Loucy (cell line): ENCODE results near the gene ELSPBP1.

Experiments
- H2AFZ ChIP-seq: fragments of 200-600 bp; sonication (generic); 2 replicates; pipeline ENCODE4 v1.6.0; 2016; ENCODE audit warnings: antibody characterized with exemption, mild to moderate bottlenecking, low read length, moderate library complexity
- H3F3A ChIP-seq: fragments of 200-600 bp; 2 replicates; pipeline ENCODE4 v1.6.0; 2016; ENCODE audit warnings: antibody characterized with exemption, low read depth, mild to moderate bottlenecking
- H3K27me3 ChIP-seq: fragments of 200-600 bp; sonication (generic); 2 replicates; pipeline ENCODE4 v1.6.1; 2014; ENCODE audit warnings: low read length, mild to moderate bottlenecking; ENCODE audit not compliant: insufficient read depth, poor library complexity, severe bottlenecking
- H3K36me3 ChIP-seq: fragments of 200-600 bp; sonication (generic); 2 replicates; pipeline ENCODE4 v1.6.1; 2016; ENCODE audit warnings: low read length; ENCODE audit not compliant: insufficient read depth
- H3K4me1 ChIP-seq: fragments of 200-600 bp; sonication (generic); 2 replicates; pipeline ENCODE4 v1.5.1; 2014; ENCODE audit warnings: low read length, mild to moderate bottlenecking; ENCODE audit not compliant: insufficient read depth, poor library complexity, severe bottlenecking
- H3K4me2 ChIP-seq: fragments of 200-600 bp; sonication (generic); 2 replicates; pipeline ENCODE4 v1.6.0; 2014; ENCODE audit warnings: antibody characterized with exemption, low read length, low read depth, mild to moderate bottlenecking; ENCODE audit not compliant: poor library complexity, severe bottlenecking
- H3K4me3 ChIP-seq: fragments of 200-600 bp; sonication (generic); 2 replicates; pipeline ENCODE4 v1.5.1; 2014; ENCODE audit warnings: low read length, mild to moderate bottlenecking, mixed read lengths; ENCODE audit not compliant: poor library complexity, severe bottlenecking
- H3K79me2 ChIP-seq: fragments of 200-600 bp; sonication (generic); 2 replicates; pipeline ENCODE4 v1.6.1; 2014; ENCODE audit warnings: low read length; ENCODE audit not compliant: insufficient read depth
- H3K9ac ChIP-seq: fragments of 200-600 bp; sonication (generic); 2 replicates; pipeline ENCODE4 v1.6.0; 2014; ENCODE audit warnings: mild to moderate bottlenecking, low read depth, low read length, moderate library complexity; ENCODE audit not compliant: poor library complexity, severe bottlenecking
- H3K9me2 ChIP-seq: fragments of 200-600 bp; sonication (generic); replicated peaks from 2 replicates; pipeline ENCODE4 v1.6.1; 2016; ENCODE audit warnings: low read depth, low read length, mixed read lengths
- H3K9me3 ChIP-seq: fragments of 200-600 bp; sonication (generic); 2 replicates; pipeline ENCODE4 v1.6.1; 2014; ENCODE audit warnings: mild to moderate bottlenecking, antibody characterized with exemption, low read length, low read depth; ENCODE audit not compliant: insufficient read depth
- H4K20me1 ChIP-seq: fragments of 200-600 bp; sonication (generic); 2 replicates; pipeline ENCODE4 v1.6.0; 2014; ENCODE audit warnings: antibody characterized with exemption, low read length, mild to moderate bottlenecking; ENCODE audit not compliant: insufficient read depth, poor library complexity, severe bottlenecking
- EZH2phosphoT487 ChIP-seq: fragments of 200-600 bp; IDR thresholded peaks from 2 replicates; pipeline ENCODE4 v1.6.1; 2018; ENCODE audit warnings: antibody characterized with exemption, mild to moderate bottlenecking, moderate library complexity, borderline replicate concordance
- TF ChIP-seq, protein P1 (sequence below): fragments of 200-600 bp; sonication (generic); conservative IDR thresholded peaks from 2 replicates; pipeline ENCODE4 v1.5.1; 2014; ENCODE audit warnings: mild to moderate bottlenecking, antibody characterized with exemption, low read length

ELSPBP1 gene

DNA sequence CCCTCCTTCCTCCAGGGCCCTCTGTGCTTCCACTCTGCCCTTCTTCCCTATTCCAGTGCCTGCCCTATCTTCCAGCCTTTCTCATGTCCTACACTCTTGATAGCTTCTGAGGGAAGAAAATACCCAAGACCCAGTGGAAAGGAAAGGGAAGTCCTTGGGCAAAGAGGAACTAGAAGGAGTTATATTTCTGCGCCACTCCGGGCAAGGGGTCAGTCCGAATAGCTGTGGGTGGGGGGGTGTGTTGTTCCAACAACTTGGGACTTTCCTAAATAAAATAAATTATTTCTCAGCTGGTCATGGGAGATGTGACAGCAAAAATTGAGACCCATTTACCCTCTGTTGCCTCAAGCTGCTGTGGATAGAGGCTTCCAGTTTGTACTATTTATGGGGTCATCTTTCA lies 26.3 kb downstream of the ELSPBP1 start:
- H4K20me1 ChIP-seq = no peaks in the 10 kb centered on the region
- no peak for TF ChIP-seq EZH2phosphoT487
- TF ChIP-seq, protein P1, sequence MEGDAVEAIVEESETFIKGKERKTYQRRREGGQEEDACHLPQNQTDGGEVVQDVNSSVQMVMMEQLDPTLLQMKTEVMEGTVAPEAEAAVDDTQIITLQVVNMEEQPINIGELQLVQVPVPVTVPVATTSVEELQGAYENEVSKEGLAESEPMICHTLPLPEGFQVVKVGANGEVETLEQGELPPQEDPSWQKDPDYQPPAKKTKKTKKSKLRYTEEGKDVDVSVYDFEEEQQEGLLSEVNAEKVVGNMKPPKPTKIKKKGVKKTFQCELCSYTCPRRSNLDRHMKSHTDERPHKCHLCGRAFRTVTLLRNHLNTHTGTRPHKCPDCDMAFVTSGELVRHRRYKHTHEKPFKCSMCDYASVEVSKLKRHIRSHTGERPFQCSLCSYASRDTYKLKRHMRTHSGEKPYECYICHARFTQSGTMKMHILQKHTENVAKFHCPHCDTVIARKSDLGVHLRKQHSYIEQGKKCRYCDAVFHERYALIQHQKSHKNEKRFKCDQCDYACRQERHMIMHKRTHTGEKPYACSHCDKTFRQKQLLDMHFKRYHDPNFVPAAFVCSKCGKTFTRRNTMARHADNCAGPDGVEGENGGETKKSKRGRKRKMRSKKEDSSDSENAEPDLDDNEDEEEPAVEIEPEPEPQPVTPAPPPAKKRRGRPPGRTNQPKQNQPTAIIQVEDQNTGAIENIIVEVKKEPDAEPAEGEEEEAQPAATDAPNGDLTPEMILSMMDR = no peak
- no peak overlapping the region for H3K4me2 ChIP-seq
- no peaks in the 10 kb centered on the region for H3F3A ChIP-seq
- no peak overlapping the region for H3K9ac ChIP-seq
- H3K4me3 ChIP-seq = no peak overlapping the region
- no peak overlapping the region for H2AFZ ChIP-seq
- no peaks in the 10 kb centered on the region for H3K79me2 ChIP-seq
- H3K9me2 ChIP-seq = no peaks in the 10 kb centered on the region
- no peaks in the 10 kb centered on the region for H3K36me3 ChIP-seq
- H3K4me1 ChIP-seq = no peaks in the 10 kb centered on the region
- H3K27me3 ChIP-seq = no peaks in the 10 kb centered on the region
- H3K9me3 ChIP-seq = no peaks in the 10 kb centered on the region

DNA sequence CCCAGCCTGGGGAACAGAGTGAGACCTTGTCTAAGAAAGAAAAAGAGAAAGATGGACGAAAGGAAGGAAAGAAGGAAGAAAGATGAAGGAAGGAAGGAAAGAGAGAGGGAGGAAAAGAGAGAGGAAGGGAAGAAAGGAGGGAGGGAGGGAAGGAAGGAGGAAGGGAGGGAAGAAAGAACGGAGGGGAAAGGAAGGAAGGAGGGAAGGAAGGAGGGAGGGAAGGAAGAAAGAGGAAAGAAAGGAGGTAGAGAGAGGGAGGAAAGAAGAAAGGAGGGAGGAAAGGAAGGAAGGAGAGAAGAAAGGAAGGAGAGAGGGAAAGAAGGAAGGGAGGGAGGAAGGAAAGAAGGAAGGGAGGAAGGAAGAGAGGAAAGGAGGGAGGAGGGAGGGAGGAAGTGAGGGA lies 28.6 kb downstream of the ELSPBP1 start:
- Histone ChIP-seq H3K4me2 (no peak overlapping the region), H2AFZ (no peak overlapping the region), H3K4me1 (no peaks in the 10 kb centered on the region), H3F3A (no peaks in the 10 kb centered on the region), H3K9me3 (no peaks in the 10 kb centered on the region), H3K9ac (no peak overlapping the region), H3K27me3 (no peaks in the 10 kb centered on the region), H3K36me3 (no peaks in the 10 kb centered on the region), H3K9me2 (no peaks in the 10 kb centered on the region), H3K79me2 (no peaks in the 10 kb centered on the region), H4K20me1 (no peaks in the 10 kb centered on the region), H3K4me3 (no peak overlapping the region)
- no peak for TF ChIP-seq EZH2phosphoT487
- TF ChIP-seq, protein P1 = no peak

DNA sequence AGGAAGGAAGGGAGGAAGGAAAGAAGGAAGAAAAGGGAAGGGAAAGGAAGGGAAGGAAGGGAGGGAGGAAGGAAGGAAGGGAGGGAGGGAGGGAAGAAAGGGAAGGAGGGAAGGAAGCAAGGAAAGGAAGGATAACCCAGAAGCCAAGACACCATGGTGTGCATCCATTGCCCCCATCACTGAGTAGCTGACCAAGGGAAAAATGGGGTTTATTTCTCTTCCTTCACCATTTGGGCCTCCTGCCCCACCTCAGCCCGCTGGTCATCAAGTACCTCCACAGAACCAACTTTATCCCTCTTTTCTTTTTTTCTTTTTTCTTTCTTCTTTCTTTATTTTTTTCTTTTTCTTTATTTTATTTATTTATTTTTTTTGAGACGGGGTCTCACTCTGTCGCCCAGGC lies 29.1 kb downstream of the ELSPBP1 start:
- no peaks in the 10 kb centered on the region for H3K27me3 ChIP-seq
- no peak overlapping the region for H3K9ac ChIP-seq
- TF ChIP-seq EZH2phosphoT487 = no peak
- TF ChIP-seq, protein P1 = no peak
- H3K9me2 ChIP-seq = no peaks in the 10 kb centered on the region
- H2AFZ ChIP-seq = no peak overlapping the region
- H3K79me2 ChIP-seq = no peaks in the 10 kb centered on the region
- no peaks in the 10 kb centered on the region for H3K9me3 ChIP-seq
- no peaks in the 10 kb centered on the region for H3F3A ChIP-seq
- H4K20me1 ChIP-seq = no peaks in the 10 kb centered on the region
- no peaks in the 10 kb centered on the region for H3K4me1 ChIP-seq
- H3K4me2 ChIP-seq = no peak overlapping the region
- no peak overlapping the region for H3K4me3 ChIP-seq
- no peaks in the 10 kb centered on the region for H3K36me3 ChIP-seq
